OCI-LY7 (cell line): ENCODE measurements around the gene PCNX3. TPM values are rescaled to one million over a fixed set of nuclear protein-coding genes. Genes with fewer than 3 reads are reported as not detected.

Source experiments
- BruUV-seq: library from RNA; stranded (reverse); fragments of 400-500 nt; replicated peaks from 2 replicates; lab custom pipeline; 2021; lab: Mats Ljungman, UMichigan
- CTCF ChIA-PET: fragments of 300-600 bp; sonication (Branson Sonifier 250); formaldehyde crosslinking; loops from one replicate; lab custom pipeline; 2022; ENCODE audit warnings: antibody characterized with exemption; ENCODE audit not compliant: unreplicated experiment; lab: Charles Lee
- POLR2A ChIA-PET: fragments of 300-600 bp; sonication (Branson Sonifier 250); formaldehyde crosslinking; loops from one replicate; lab custom pipeline; 2022; ENCODE audit warnings: antibody characterized with exemption; lab: Charles Lee
- DNase-seq: peaks from one replicate; pipeline ENCODE4 v3.0.0-alpha.2; 2015; ENCODE audit warnings: low spot score
- H2AFZ ChIP-seq: fragments of 200-600 bp; sonication (generic), shearing (Covaris generic); 2 replicates; pipeline ENCODE4 v1.6.1; 2014; ENCODE audit warnings: mild to moderate bottlenecking, antibody characterized with exemption, low read length, moderate library complexity
- H3K27ac ChIP-seq: fragments of 200-600 bp; sonication (generic); 2 replicates; pipeline ENCODE4 v1.5.1; 2014; ENCODE audit warnings: mixed run types, low read depth, mild to moderate bottlenecking, moderate library complexity, low read length, inconsistent platforms; ENCODE audit not compliant: poor library complexity, severe bottlenecking
- H3K36me3 ChIP-seq: fragments of 200-600 bp; sonication (generic); 2 replicates; pipeline ENCODE4 v1.6.1; 2014; ENCODE audit warnings: mild to moderate bottlenecking, antibody characterized with exemption, low read length, moderate library complexity, mixed read lengths; ENCODE audit not compliant: insufficient read depth
- H3K4me1 ChIP-seq: fragments of 200-600 bp; sonication (generic); 2 replicates; pipeline ENCODE4 v1.5.1; 2014; ENCODE audit warnings: mild to moderate bottlenecking, low read length; ENCODE audit not compliant: insufficient read depth, poor library complexity, severe bottlenecking
- H3K4me2 ChIP-seq: fragments of 200-600 bp; sonication (generic); 2 replicates; pipeline ENCODE4 v1.6.1; 2014; ENCODE audit warnings: mild to moderate bottlenecking, low read length
- H3K4me3 ChIP-seq: fragments of 200-600 bp; sonication (generic); 2 replicates; pipeline ENCODE4 v1.5.1; 2014; ENCODE audit warnings: mild to moderate bottlenecking, low read depth, low read length; ENCODE audit not compliant: poor library complexity, severe bottlenecking
- H3K79me2 ChIP-seq: fragments of 200-600 bp; sonication (generic); 2 replicates; pipeline ENCODE4 v1.6.1; 2016; ENCODE audit warnings: low read depth, mild to moderate bottlenecking, low read length, moderate library complexity, mixed read lengths; ENCODE audit not compliant: insufficient read depth
- H3K9me2 ChIP-seq: fragments of 200-600 bp; sonication (generic); 2 replicates; pipeline ENCODE4 v1.6.1; 2016; ENCODE audit warnings: mild to moderate bottlenecking, low read length, mixed read lengths; ENCODE audit not compliant: insufficient read depth
- H3K9me3 ChIP-seq: fragments of 200-600 bp; sonication (generic); 2 replicates; pipeline ENCODE4 v1.6.1; 2014; ENCODE audit warnings: mild to moderate bottlenecking, mixed run types, low read length, mixed read lengths
- H4K20me1 ChIP-seq: fragments of 200-600 bp; sonication (generic); 2 replicates; pipeline ENCODE4 v1.6.1; 2014; ENCODE audit warnings: mild to moderate bottlenecking, antibody characterized with exemption, low read length, moderate library complexity, mixed read lengths; ENCODE audit not compliant: insufficient read depth
- CTCF ChIP-seq: fragments of 200-600 bp; sonication (generic); conservative IDR thresholded peaks from 2 replicates; pipeline ENCODE4 v1.5.1; 2014; ENCODE audit warnings: mild to moderate bottlenecking, antibody characterized with exemption, low read length, moderate library complexity, mixed read lengths
- EZH2phosphoT487 ChIP-seq: fragments of 200-600 bp; sonication (generic); IDR thresholded peaks from 2 replicates; pipeline ENCODE4 v1.6.1; 2018; ENCODE audit warnings: low read depth, borderline replicate concordance, mild to moderate bottlenecking, mixed run types, antibody characterized with exemption, low read length, moderate library complexity, mixed read lengths
- intact Hi-C: fragments of 100-400 bp; cut with micrococcal nuclease; formaldehyde crosslinking; loops from one replicate; pipeline ENCODE4 v1.10.0; 2022; ENCODE audit not compliant: unreplicated experiment
- total RNA-seq, 2 experiments: library from RNA; depleted of rRNA in 1 of 2; stranded (reverse); fragments of >200 nt in 1 of 2; shearing (Covaris generic) in 1 of 2; gene quantifications; 2 replicates each; pipeline ENCODE4 v1.2.3, GENCODE V29; 2014 to 2022

The PCNX3 gene
- total RNA-seq, 2 experiments from 2014 or later = 36.2 to 66.7 TPM

- no peak for DNase-seq
- BruUV-seq = no TSS peak
- Histone ChIP-seq H4K20me1 (no peaks in the 10 kb centered on the region), H3K9me3 (no peaks in the 10 kb centered on the region), H3K9me2 (no peaks in the 10 kb centered on the region), H3K4me1 (peaks cover 36% of the 10 kb centered on the region), H3K4me3 (no peak overlapping the region), H3K4me2 (no peak overlapping the region), H3K36me3 (peaks cover 47% of the 10 kb centered on the region), H2AFZ (no peak overlapping the region), H3K79me2 (peaks cover 7% of the 10 kb centered on the region; the same call in 1 of the 2 replicates), H3K27ac (no peak overlapping the region)
- POLR2A ChIA-PET = no interaction called here
- CTCF ChIA-PET = no interaction called here
- TF ChIP-seq CTCF (no peak), EZH2phosphoT487 (no peak)
- intact Hi-C loops = no loop called here
Observed at GRCh38 chr11:65607614-65608426, 7.8 kb upstream of the PCNX3 start.

GRCh38 chr11:65609229-65609628 lies 6.3 kb upstream of the PCNX3 start:
- Histone ChIP-seq H3K9me3 (no peaks in the 10 kb centered on the region), H3K9me2 (no peaks in the 10 kb centered on the region), H3K27ac (no peak overlapping the region), H2AFZ (no peak overlapping the region), H3K79me2 (peaks cover 19% of the 10 kb centered on the region; the same call in 1 of the 2 replicates), H3K4me1 (peaks cover 32% of the 10 kb centered on the region), H3K36me3 (peaks cover 33% of the 10 kb centered on the region), H3K4me2 (no peak overlapping the region), H4K20me1 (no peaks in the 10 kb centered on the region), H3K4me3 (no peak overlapping the region)
- BruUV-seq = no TSS peak
- ChIA-PET CTCF (no interaction called here), POLR2A (no interaction called here)
- intact Hi-C loops = no loop called here
- DNase-seq = no peak
- TF ChIP-seq CTCF = no peak
- no peak for TF ChIP-seq EZH2phosphoT487

- no peak overlapping the region for H3K4me3 ChIP-seq
- ChIA-PET CTCF (no interaction called here), POLR2A (no interaction called here)
- no peak overlapping the region for H3K4me2 ChIP-seq
- no peaks in the 10 kb centered on the region for H3K9me3 ChIP-seq
- peaks cover 23% of the 10 kb centered on the region; the same call in 1 of the 2 replicates for H3K79me2 ChIP-seq
- intact Hi-C loops = no loop called here
- DNase-seq = no peak
- no TSS peak for BruUV-seq
- TF ChIP-seq CTCF (no peak), EZH2phosphoT487 (no peak)
- H4K20me1 ChIP-seq = no peaks in the 10 kb centered on the region
- H3K27ac ChIP-seq = no peak overlapping the region
- H3K36me3 ChIP-seq = peaks cover 29% of the 10 kb centered on the region
- no peaks in the 10 kb centered on the region for H3K9me2 ChIP-seq
- H3K4me1 ChIP-seq = peaks cover 32% of the 10 kb centered on the region
- H2AFZ ChIP-seq = no peak overlapping the region
Observed at GRCh38 chr11:65609665-65610064, 5.9 kb upstream of the PCNX3 start.
